ENCODE measurements around the gene ANKRD31.
"Not testable (repeated sequence)": the region's sequence is repeated elsewhere in the genome, so short reads cannot be mapped to it uniquely, and the experiment has no call there.

The ANKRD31 gene

GRCh38 chr5:75142566-75143136 lies 94.0 kb downstream of the ANKRD31 start:
- DNase-seq (ENCODE audit: low read depth, low spot score) = no peak

GRCh38 chr5:75140277-75140676 lies 96.4 kb downstream of the ANKRD31 start:
- no peak for DNase-seq (ENCODE audit: low read depth, low spot score)

GRCh38 chr5:75138689-75139088 lies 98.0 kb downstream of the ANKRD31 start:
- no peak for DNase-seq (ENCODE audit: low read depth, low spot score)

- no peak for DNase-seq (ENCODE audit: low read depth, low spot score)
Measured at GRCh38 chr5:75130818-75131349, 105.8 kb downstream of the ANKRD31 start.

- DNase-seq (ENCODE audit: low read depth, low spot score) = no peak
Measured at GRCh38 chr5:75116856-75117255, 119.8 kb downstream of the ANKRD31 start.

- DNase-seq (ENCODE audit: low read depth, low spot score) = not testable (repeated sequence)
Measured at GRCh38 chr5:75114311-75114710, 122.4 kb downstream of the ANKRD31 start.

- DNase-seq (ENCODE audit: low read depth, low spot score) = no peak
Measured at GRCh38 chr5:75113354-75114113, 123.1 kb downstream of the ANKRD31 start.

- DNase-seq (ENCODE audit: low read depth, low spot score) = no peak
Measured at GRCh38 chr5:75108931-75109596, 127.6 kb downstream of the ANKRD31 start.

GRCh38 chr5:75108515-75108914 lies 128.2 kb downstream of the ANKRD31 start:
- no peak for DNase-seq (ENCODE audit: low read depth, low spot score)

GRCh38 chr5:75095956-75096355 lies 140.7 kb downstream of the ANKRD31 start:
- not testable (repeated sequence) for DNase-seq (ENCODE audit: low read depth, low spot score)

GRCh38 chr5:75091597-75091996 lies 145.1 kb downstream of the ANKRD31 start:
- no peak for DNase-seq (ENCODE audit: low read depth, low spot score)

GRCh38 chr5:75089662-75090061 lies 147.0 kb downstream of the ANKRD31 start:
- DNase-seq (ENCODE audit: low read depth, low spot score) = no peak

- no peak for DNase-seq (ENCODE audit: low read depth, low spot score)
Measured at GRCh38 chr5:75089137-75089536, 147.5 kb downstream of the ANKRD31 start.

GRCh38 chr5:75088648-75089047 lies 148.0 kb downstream of the ANKRD31 start:
- DNase-seq (ENCODE audit: low read depth, low spot score) = no peak

GRCh38 chr5:75081510-75081909 lies 155.2 kb downstream of the ANKRD31 start:
- no peak for DNase-seq (ENCODE audit: low read depth, low spot score)

GRCh38 chr5:75079346-75079745 lies 157.3 kb downstream of the ANKRD31 start:
- not testable (repeated sequence) for DNase-seq (ENCODE audit: low read depth, low spot score)

GRCh38 chr5:75078027-75078426 lies 158.7 kb downstream of the ANKRD31 start:
- no peak for DNase-seq (ENCODE audit: low read depth, low spot score)

- DNase-seq (ENCODE audit: low read depth, low spot score) = no peak
Measured at GRCh38 chr5:75072061-75072460, 164.6 kb downstream of the ANKRD31 start.

- DNase-seq (ENCODE audit: low read depth, low spot score) = no peak
Measured at GRCh38 chr5:75071100-75071499, 165.6 kb downstream of the ANKRD31 start.

GRCh38 chr5:75067434-75067833 lies 169.2 kb downstream of the ANKRD31 start:
- no peak for DNase-seq (ENCODE audit: low read depth, low spot score)

- no peak for DNase-seq (ENCODE audit: low read depth, low spot score)
Measured at GRCh38 chr5:75062925-75063531, 173.7 kb downstream of the ANKRD31 start.

- no peak for DNase-seq (ENCODE audit: low read depth, low spot score)
Measured at GRCh38 chr5:75059912-75060545, 176.6 kb downstream of the ANKRD31 start.
